ELF-1 (cell line): ENCODE results near the gene FJX1.

Source experiments
- DNase-seq: peaks from one replicate; pipeline ENCODE4 v3.0.0-alpha.2; 2016; ENCODE audit warnings: low read depth, low spot score

FJX1 gene

GRCh38 chr11:35617687-35618496 is at the start of gene FJX1:
TSS of gene FJX1 (plus strand) at chr11:35618460. CDS start at chr11:35618637, 177 bp downstream.
- DNase-seq: peak; percentile 85

GRCh38 chr11:35571696-35572095 is 46.6 kb upstream of the FJX1 start:
- no peak for DNase-seq

- DNase-seq: no peak
These were observed 38.5 kb upstream of the FJX1 start for GRCh38 chr11:35579557-35580396.

- DNase-seq: no peak
These were observed 37.9 kb upstream of the FJX1 start for GRCh38 chr11:35580397-35580781.

GRCh38 chr11:35582033-35582432 is 36.2 kb upstream of the FJX1 start:
- DNase-seq: no peak

- no peak for DNase-seq
These were observed 35.1 kb upstream of the FJX1 start for GRCh38 chr11:35583126-35583525.

- DNase-seq: no peak
These were observed 34.4 kb upstream of the FJX1 start for GRCh38 chr11:35583843-35584242.

GRCh38 chr11:35584321-35584720 is 33.9 kb upstream of the FJX1 start:
- DNase-seq: no peak

GRCh38 chr11:35585416-35585815 is 32.8 kb upstream of the FJX1 start:
- DNase-seq: no peak

- no peak for DNase-seq
These were observed 32.0 kb upstream of the FJX1 start for GRCh38 chr11:35586222-35586621.

- no peak for DNase-seq
These were observed 30.3 kb upstream of the FJX1 start for GRCh38 chr11:35587972-35588371.

- DNase-seq: no peak
These were observed 29.6 kb upstream of the FJX1 start for GRCh38 chr11:35588627-35589026.

GRCh38 chr11:35589281-35589680 is 29.0 kb upstream of the FJX1 start:
- DNase-seq: no peak

- no peak for DNase-seq
These were observed 27.8 kb upstream of the FJX1 start for GRCh38 chr11:35590412-35590811.

- DNase-seq: no peak
These were observed 25.1 kb upstream of the FJX1 start for GRCh38 chr11:35593143-35593542.

- DNase-seq: no peak
These were observed 23.6 kb upstream of the FJX1 start for GRCh38 chr11:35594680-35595079.

GRCh38 chr11:35598254-35599125 is 19.8 kb upstream of the FJX1 start:
- DNase-seq: no peak

GRCh38 chr11:35600331-35600838 is 17.9 kb upstream of the FJX1 start:
- no peak for DNase-seq

GRCh38 chr11:35602160-35602793 is 16.0 kb upstream of the FJX1 start:
- no peak for DNase-seq

- no peak for DNase-seq
These were observed 15.3 kb upstream of the FJX1 start for GRCh38 chr11:35602979-35603378.

- no peak for DNase-seq
These were observed 12.6 kb upstream of the FJX1 start for GRCh38 chr11:35605706-35606105.
